K562 (cell line): Measurements from ENCODE around the gene NYAP1. TPM values are rescaled to one million over a fixed set of nuclear protein-coding genes. Genes with fewer than 3 reads are reported as not detected.

Experiments used
- BDP1 ChIP-seq: IDR thresholded peaks from 3 replicates; pipeline ENCODE4 v1.6.1; 2011; ENCODE audit not compliant: insufficient read length, insufficient read depth
- HDAC8 ChIP-seq: fragments of 450-650 bp; IDR thresholded peaks from 2 replicates; pipeline ENCODE4 v1.6.1; 2016; ENCODE audit warnings: mild to moderate bottlenecking, missing genetic modification characterization, moderate library complexity, missing compliant biosample characterization
- TCF15 ChIP-seq: fragments of 250-450 bp; sonication (Bioruptor Pico); IDR thresholded peaks from 2 replicates; pipeline ENCODE4 v1.8.0; 2022; ENCODE audit warnings: moderate library complexity, mild to moderate bottlenecking, inconsistent platforms
- ZNF316 ChIP-seq: fragments of 450-650 bp; IDR thresholded peaks from 2 replicates; pipeline ENCODE4 v1.6.1; 2016
- ZNF407 ChIP-seq: fragments of 450-650 bp; IDR thresholded peaks from 2 replicates; pipeline ENCODE4 v1.6.1; 2016; ENCODE audit warnings: low read depth
- polyA plus RNA-seq, 8 experiments: library from polyadenylated mRNA; depleted of rRNA in 4 of 8; stranded (reverse) in 5 of 8; unstranded in 3 of 8; fragments of >200 nt; fragmentation: Nextera tagmentation in 2 of 8; fragmentation: Illumina TruSeq in 1 of 8; extraction: Ambion mirVana in 2 of 8; extraction: Trizol in 1 of 8; gene quantifications; 2 replicates each; pipeline versions ENCODE4 v1.2.1 to v1.2.3, GENCODE V29; 2011 to 2014; ENCODE audit warnings: inconsistent platforms in 1 of 8, missing spikeins in 1 of 8
- total RNA-seq, 7 experiments: library from RNA; depleted of rRNA in 6 of 7; stranded (reverse); fragments of >200 nt in 6 of 7; fragmentation: Illumina TruSeq in 2 of 7; extraction: Trizol in 2 of 7; gene quantifications; 2 replicates each; pipeline versions ENCODE4 v1.2.1 to v1.2.3, GENCODE V29; 2011 to 2021; ENCODE audit warnings: low replicate concordance in 1 of 7

The NYAP1 gene
- total and polyA plus RNA-seq, 9 of the 15 experiments (the other 6 are each of a cell fraction or from before 2014, with no cell fraction given), result 0.11 to 0.88 (median 0.22) TPM; not detected in 2

- TF ChIP-seq ZNF407, result no peak
- no peak for TF ChIP-seq BDP1
- no peak for TF ChIP-seq ZNF316
- no peak for TF ChIP-seq HDAC8 (tag)
- no peak for TF ChIP-seq TCF15 (CRISPR knock-in tag)
Observed at GRCh38 chr7:100506356-100506923, 22.7 kb downstream of the NYAP1 start (continued).
